ENCODE data around the gene ZNF700.

DNA sequence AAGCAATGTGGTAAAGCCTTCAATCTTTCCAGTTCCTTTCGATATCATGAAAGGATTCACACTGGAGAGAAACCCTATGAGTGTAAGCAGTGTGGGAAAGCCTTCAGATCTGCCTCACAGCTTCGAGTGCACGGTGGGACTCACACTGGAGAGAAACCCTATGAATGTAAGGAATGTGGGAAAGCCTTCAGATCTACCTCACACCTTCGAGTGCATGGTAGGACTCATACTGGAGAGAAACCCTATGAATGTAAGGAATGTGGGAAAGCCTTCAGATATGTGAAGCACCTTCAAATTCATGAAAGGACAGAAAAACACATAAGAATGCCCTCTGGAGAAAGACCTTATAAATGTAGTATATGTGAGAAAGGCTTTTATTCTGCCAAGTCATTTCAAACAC lies 24.3 kb downstream of the ZNF700 start:
- TF ChIP-seq, protein P1, sequence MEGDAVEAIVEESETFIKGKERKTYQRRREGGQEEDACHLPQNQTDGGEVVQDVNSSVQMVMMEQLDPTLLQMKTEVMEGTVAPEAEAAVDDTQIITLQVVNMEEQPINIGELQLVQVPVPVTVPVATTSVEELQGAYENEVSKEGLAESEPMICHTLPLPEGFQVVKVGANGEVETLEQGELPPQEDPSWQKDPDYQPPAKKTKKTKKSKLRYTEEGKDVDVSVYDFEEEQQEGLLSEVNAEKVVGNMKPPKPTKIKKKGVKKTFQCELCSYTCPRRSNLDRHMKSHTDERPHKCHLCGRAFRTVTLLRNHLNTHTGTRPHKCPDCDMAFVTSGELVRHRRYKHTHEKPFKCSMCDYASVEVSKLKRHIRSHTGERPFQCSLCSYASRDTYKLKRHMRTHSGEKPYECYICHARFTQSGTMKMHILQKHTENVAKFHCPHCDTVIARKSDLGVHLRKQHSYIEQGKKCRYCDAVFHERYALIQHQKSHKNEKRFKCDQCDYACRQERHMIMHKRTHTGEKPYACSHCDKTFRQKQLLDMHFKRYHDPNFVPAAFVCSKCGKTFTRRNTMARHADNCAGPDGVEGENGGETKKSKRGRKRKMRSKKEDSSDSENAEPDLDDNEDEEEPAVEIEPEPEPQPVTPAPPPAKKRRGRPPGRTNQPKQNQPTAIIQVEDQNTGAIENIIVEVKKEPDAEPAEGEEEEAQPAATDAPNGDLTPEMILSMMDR (IDR thresholded peaks at IDR 0.05): no peak
- no peak for TF ChIP-seq POLR2A (IDR thresholded peaks at IDR 0.05)
